Transverse colon (tissue), 3 donors: ENCODE measurements around the gene ZBTB7B.

Source experiments
- CTCF ChIP-seq, 5 experiments: fragments of 200-600 bp in 3 of 5; fragments of 450-650 bp in 2 of 5; sonication (generic) in 3 of 5; IDR thresholded peaks; 1 replicate in 2 of 5; 2 replicates in 3 of 5; pipeline ENCODE4 v1.5.1; 2016 to 2017; ENCODE audit warnings: antibody characterized with exemption in 5 of 5, inconsistent platforms in 3 of 5, mild to moderate bottlenecking in 2 of 5, moderate library complexity in 1 of 5
- POLR2A ChIP-seq: fragments of 450-650 bp; IDR thresholded peaks from one replicate; pipeline ENCODE4 v1.6.1; 2016; ENCODE audit warnings: antibody characterized with exemption, mild to moderate bottlenecking, moderate library complexity

DNA sequence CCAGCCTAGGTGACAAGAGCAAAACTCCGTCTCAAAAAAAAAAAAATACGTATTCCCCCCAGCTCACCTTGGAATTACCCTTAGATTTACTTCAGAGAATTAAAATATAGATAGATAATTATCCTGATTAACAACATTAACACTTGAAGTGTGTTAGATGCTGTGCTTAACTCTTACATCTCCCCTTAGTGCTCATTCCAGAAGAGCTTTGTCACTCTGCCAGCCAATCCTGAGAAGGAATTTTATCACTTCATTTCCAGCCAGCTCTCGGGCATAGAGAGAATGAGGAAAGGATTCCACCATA lies 30.4 kb upstream of the ZBTB7B start:
- TF ChIP-seq CTCF (IDR thresholded peaks at IDR 0.05) (no peak), POLR2A (no peak)
